Measurements from ENCODE around the gene CEACAM6. TPM values are rescaled to one million over a fixed set of nuclear protein-coding genes. Genes with fewer than 3 reads are reported as not detected.

Gene CEACAM6
- total RNA-seq, 1 experiment from 2014 or later, result 0.37 TPM

DNA sequence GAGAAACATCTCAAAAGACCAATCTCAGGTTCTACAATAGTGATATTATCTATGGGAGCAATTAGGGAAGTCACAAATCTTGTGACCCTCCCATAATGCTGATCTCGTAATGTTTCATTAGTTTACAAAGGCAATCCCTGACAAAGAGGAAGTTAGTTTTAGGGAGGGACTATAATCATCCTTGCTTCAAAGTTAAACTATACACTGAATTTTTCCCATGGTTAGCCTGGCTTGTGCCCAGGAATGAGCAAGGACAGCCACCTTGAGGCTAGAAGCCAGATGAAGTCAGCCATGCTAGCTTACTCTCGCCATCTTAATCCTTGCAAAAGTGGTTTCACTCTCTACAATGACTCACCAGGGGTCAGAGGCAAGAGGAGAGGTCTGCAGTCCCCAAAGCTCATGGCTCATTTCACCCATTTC is 46.5 kb downstream of the CEACAM6 start (continued):
- TF ChIP-seq, protein P1, sequence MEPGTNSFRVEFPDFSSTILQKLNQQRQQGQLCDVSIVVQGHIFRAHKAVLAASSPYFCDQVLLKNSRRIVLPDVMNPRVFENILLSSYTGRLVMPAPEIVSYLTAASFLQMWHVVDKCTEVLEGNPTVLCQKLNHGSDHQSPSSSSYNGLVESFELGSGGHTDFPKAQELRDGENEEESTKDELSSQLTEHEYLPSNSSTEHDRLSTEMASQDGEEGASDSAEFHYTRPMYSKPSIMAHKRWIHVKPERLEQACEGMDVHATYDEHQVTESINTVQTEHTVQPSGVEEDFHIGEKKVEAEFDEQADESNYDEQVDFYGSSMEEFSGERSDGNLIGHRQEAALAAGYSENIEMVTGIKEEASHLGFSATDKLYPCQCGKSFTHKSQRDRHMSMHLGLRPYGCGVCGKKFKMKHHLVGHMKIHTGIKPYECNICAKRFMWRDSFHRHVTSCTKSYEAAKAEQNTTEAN (CRISPR knock-in tag; IDR thresholded peaks at IDR 0.05), result no peak
- TF ChIP-seq, protein P2, sequence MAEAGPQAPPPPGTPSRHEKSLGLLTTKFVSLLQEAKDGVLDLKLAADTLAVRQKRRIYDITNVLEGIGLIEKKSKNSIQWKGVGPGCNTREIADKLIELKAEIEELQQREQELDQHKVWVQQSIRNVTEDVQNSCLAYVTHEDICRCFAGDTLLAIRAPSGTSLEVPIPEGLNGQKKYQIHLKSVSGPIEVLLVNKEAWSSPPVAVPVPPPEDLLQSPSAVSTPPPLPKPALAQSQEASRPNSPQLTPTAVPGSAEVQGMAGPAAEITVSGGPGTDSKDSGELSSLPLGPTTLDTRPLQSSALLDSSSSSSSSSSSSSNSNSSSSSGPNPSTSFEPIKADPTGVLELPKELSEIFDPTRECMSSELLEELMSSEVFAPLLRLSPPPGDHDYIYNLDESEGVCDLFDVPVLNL (CRISPR knock-in tag; IDR thresholded peaks at IDR 0.05; ENCODE audit: borderline replicate concordance, low read depth), result no peak
- TF ChIP-seq, protein P3, sequence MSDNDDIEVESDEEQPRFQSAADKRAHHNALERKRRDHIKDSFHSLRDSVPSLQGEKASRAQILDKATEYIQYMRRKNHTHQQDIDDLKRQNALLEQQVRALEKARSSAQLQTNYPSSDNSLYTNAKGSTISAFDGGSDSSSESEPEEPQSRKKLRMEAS (CRISPR knock-in tag; IDR thresholded peaks at IDR 0.05), result no peak
- TF ChIP-seq, protein P4, sequence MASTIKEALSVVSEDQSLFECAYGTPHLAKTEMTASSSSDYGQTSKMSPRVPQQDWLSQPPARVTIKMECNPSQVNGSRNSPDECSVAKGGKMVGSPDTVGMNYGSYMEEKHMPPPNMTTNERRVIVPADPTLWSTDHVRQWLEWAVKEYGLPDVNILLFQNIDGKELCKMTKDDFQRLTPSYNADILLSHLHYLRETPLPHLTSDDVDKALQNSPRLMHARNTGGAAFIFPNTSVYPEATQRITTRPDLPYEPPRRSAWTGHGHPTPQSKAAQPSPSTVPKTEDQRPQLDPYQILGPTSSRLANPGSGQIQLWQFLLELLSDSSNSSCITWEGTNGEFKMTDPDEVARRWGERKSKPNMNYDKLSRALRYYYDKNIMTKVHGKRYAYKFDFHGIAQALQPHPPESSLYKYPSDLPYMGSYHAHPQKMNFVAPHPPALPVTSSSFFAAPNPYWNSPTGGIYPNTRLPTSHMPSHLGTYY (CRISPR knock-in tag; IDR thresholded peaks at IDR 0.05), result no peak
- TF ChIP-seq JUN (CRISPR knock-in tag; IDR thresholded peaks at IDR 0.05), result no peak

DNA sequence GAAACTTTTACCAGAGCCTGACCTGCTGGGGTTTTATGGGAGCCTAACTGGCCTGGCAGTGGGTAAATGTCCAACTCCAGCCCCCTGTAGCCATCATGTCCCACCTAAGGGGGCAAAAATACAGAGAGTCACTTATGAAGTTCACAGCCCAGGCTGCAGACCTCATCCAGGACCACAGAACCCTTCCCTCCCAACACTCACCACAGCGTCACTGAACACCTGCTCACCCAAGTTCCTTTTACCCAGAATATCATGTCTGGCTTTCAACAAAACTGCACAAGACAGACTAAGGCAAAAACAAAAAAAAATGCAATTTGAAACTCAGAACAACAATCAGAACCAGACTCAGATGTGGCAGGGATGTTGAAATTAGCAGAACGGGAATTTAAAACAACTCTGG is 47.4 kb downstream of the CEACAM6 start:
- Mint-ChIP-seq H3K4me1 (peaks cover 7% of the 10 kb centered on the region), H3K9me3 (peaks cover 12% of the 10 kb centered on the region), H3K4me3 (no peak overlapping the region), H3K27ac (no peak overlapping the region), H3K36me3 (no peaks in the 10 kb centered on the region), H3K27me3 (ENCODE audit: low read depth) (no peaks in the 10 kb centered on the region; the same call in 1 of the 2 replicates)
- CTCF ChIA-PET, result interaction anchor here (0.7 to 3.3 kb wide), 5 partner anchors 9 to 1315 kb away, joined by 3 to 23 read pairs (median 9); no protein-coding TSS in a partner anchor
- TF ChIP-seq GTF2I (CRISPR knock-in tag; conservative IDR thresholded peaks at IDR 0.05) (no peak), RELA (CRISPR knock-in tag; IDR thresholded peaks at IDR 0.05; ENCODE audit: borderline replicate concordance) (no peak), NFE2L1 (CRISPR knock-in tag; IDR thresholded peaks at IDR 0.05) (no peak), TEAD4 (CRISPR knock-in tag; IDR thresholded peaks at IDR 0.05) (no peak), KAT7 (CRISPR knock-in tag; IDR thresholded peaks at IDR 0.05; ENCODE audit: borderline replicate concordance) (no peak)
- TF ChIP-seq, protein P5, sequence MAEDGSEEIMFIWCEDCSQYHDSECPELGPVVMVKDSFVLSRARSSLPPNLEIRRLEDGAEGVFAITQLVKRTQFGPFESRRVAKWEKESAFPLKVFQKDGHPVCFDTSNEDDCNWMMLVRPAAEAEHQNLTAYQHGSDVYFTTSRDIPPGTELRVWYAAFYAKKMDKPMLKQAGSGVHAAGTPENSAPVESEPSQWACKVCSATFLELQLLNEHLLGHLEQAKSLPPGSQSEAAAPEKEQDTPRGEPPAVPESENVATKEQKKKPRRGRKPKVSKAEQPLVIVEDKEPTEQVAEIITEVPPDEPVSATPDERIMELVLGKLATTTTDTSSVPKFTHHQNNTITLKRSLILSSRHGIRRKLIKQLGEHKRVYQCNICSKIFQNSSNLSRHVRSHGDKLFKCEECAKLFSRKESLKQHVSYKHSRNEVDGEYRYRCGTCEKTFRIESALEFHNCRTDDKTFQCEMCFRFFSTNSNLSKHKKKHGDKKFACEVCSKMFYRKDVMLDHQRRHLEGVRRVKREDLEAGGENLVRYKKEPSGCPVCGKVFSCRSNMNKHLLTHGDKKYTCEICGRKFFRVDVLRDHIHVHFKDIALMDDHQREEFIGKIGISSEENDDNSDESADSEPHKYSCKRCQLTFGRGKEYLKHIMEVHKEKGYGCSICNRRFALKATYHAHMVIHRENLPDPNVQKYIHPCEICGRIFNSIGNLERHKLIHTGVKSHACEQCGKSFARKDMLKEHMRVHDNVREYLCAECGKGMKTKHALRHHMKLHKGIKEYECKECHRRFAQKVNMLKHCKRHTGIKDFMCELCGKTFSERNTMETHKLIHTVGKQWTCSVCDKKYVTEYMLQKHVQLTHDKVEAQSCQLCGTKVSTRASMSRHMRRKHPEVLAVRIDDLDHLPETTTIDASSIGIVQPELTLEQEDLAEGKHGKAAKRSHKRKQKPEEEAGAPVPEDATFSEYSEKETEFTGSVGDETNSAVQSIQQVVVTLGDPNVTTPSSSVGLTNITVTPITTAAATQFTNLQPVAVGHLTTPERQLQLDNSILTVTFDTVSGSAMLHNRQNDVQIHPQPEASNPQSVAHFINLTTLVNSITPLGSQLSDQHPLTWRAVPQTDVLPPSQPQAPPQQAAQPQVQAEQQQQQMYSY (CRISPR knock-in tag; IDR thresholded peaks at IDR 0.05), result no peak
- DNase-seq (ENCODE audit: low spot score) (no peak), ATAC-seq (no peak)
- POLR2A ChIA-PET, result no interaction called here

DNA sequence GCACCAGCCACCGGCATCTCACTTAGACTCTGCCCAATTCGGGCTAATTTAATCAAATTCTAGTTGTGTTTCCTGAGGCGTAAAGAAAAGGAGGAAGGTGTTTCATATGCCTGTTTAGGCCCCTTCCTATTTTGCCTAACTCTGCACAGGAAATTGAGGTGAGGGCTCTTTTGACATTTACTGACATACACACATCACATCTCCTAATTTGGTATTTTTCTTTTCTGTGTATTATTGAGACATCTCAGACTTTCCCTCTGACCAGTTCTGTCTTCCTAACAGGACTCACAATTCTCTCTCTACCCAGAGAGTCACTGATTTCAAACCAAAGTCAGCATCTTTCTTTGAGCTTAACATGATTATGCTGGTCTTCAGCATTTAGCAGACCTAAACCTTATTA is 49.0 kb downstream of the CEACAM6 start:
- ChIA-PET CTCF (interaction anchor here (1.2 to 3.3 kb wide), 3 partner anchors 11 to 162 kb away, joined by 3 to 23 read pairs (median 13); no protein-coding TSS in a partner anchor), POLR2A (interaction anchor here (0.7 kb wide), 1 partner anchor 120 kb away, joined by 3 read pairs; no protein-coding TSS in a partner anchor)
- ATAC-seq (no peak), DNase-seq (ENCODE audit: low spot score) (no peak)
- H3K4me1 Mint-ChIP-seq, result peaks cover 7% of the 10 kb centered on the region
- no peaks in the 10 kb centered on the region for H3K36me3 Mint-ChIP-seq
- H3K27me3 Mint-ChIP-seq (ENCODE audit: low read depth), result no peaks in the 10 kb centered on the region; the same call in 1 of the 2 replicates
- no peak overlapping the region for H3K4me3 Mint-ChIP-seq
- no peak overlapping the region for H3K27ac Mint-ChIP-seq
- peaks cover 12% of the 10 kb centered on the region for H3K9me3 Mint-ChIP-seq
- TF ChIP-seq CBFB (CRISPR knock-in tag; IDR thresholded peaks at IDR 0.05; ENCODE audit: low read depth), result no peak
- TF ChIP-seq, protein P6, sequence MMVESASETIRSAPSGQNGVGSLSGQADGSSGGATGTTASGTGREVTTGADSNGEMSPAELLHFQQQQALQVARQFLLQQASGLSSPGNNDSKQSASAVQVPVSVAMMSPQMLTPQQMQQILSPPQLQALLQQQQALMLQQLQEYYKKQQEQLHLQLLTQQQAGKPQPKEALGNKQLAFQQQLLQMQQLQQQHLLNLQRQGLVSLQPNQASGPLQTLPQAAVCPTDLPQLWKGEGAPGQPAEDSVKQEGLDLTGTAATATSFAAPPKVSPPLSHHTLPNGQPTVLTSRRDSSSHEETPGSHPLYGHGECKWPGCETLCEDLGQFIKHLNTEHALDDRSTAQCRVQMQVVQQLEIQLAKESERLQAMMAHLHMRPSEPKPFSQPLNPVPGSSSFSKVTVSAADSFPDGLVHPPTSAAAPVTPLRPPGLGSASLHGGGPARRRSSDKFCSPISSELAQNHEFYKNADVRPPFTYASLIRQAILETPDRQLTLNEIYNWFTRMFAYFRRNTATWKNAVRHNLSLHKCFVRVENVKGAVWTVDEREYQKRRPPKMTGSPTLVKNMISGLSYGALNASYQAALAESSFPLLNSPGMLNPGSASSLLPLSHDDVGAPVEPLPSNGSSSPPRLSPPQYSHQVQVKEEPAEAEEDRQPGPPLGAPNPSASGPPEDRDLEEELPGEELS (CRISPR knock-in tag; IDR thresholded peaks at IDR 0.05), result no peak
- TF ChIP-seq, protein P7, sequence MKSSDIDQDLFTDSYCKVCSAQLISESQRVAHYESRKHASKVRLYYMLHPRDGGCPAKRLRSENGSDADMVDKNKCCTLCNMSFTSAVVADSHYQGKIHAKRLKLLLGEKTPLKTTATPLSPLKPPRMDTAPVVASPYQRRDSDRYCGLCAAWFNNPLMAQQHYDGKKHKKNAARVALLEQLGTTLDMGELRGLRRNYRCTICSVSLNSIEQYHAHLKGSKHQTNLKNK (CRISPR knock-in tag; IDR thresholded peaks at IDR 0.05), result no peak
- TF ChIP-seq JUN (CRISPR knock-in tag; IDR thresholded peaks at IDR 0.05), result no peak
- TF ChIP-seq, protein P8, sequence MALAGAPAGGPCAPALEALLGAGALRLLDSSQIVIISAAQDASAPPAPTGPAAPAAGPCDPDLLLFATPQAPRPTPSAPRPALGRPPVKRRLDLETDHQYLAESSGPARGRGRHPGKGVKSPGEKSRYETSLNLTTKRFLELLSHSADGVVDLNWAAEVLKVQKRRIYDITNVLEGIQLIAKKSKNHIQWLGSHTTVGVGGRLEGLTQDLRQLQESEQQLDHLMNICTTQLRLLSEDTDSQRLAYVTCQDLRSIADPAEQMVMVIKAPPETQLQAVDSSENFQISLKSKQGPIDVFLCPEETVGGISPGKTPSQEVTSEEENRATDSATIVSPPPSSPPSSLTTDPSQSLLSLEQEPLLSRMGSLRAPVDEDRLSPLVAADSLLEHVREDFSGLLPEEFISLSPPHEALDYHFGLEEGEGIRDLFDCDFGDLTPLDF (CRISPR knock-in tag; IDR thresholded peaks at IDR 0.05), result no peak
- TF ChIP-seq, protein P9, sequence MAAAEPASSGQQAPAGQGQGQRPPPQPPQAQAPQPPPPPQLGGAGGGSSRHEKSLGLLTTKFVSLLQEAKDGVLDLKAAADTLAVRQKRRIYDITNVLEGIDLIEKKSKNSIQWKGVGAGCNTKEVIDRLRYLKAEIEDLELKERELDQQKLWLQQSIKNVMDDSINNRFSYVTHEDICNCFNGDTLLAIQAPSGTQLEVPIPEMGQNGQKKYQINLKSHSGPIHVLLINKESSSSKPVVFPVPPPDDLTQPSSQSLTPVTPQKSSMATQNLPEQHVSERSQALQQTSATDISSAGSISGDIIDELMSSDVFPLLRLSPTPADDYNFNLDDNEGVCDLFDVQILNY (CRISPR knock-in tag; IDR thresholded peaks at IDR 0.05), result no peak
- TF ChIP-seq ZNF396 (CRISPR knock-in tag; IDR thresholded peaks at IDR 0.05; ENCODE audit: borderline replicate concordance), result no peak
- TF ChIP-seq, protein P10, sequence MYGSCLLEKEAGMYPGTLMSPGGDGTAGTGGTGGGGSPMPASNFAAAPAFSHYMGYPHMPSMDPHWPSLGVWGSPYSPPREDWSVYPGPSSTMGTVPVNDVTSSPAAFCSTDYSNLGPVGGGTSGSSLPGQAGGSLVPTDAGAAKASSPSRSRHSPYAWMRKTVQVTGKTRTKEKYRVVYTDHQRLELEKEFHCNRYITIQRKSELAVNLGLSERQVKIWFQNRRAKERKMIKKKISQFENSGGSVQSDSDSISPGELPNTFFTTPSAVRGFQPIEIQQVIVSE (CRISPR knock-in tag; IDR thresholded peaks at IDR 0.05; ENCODE audit: borderline replicate concordance), result no peak
- TF ChIP-seq IRF2 (CRISPR knock-in tag; IDR thresholded peaks at IDR 0.05; ENCODE audit: borderline replicate concordance, low read depth), result no peak
